Fibroblast of lung (primary cell): ENCODE measurements around the gene C12orf42.
"Not testable (repeated sequence)": the region's sequence is repeated elsewhere in the genome, so short reads cannot be mapped to it uniquely, and the experiment has no call there.

Source experiments
- EZH2 ChIP-seq: IDR thresholded peaks from 2 replicates; pipeline ENCODE4 v1.5.1; 2012; ENCODE audit warnings: low read length, control low read depth, mild to moderate bottlenecking; ENCODE audit errors: missing control alignments
- TF ChIP-seq, protein P1 (sequence below), 2 donors: IDR thresholded peaks in 1 of 2; conservative IDR thresholded peaks in 1 of 2; 1 replicate in 1 of 2; 2 replicates in 1 of 2; pipeline ENCODE4 v1.5.1; 2011 to 2012; ENCODE audit warnings: low read length in 2 of 2, control low read depth in 1 of 2, inconsistent platforms in 1 of 2, low read depth in 1 of 2, mild to moderate bottlenecking in 1 of 2

GRCh38 chr12:103434165-103435105, 61.3 kb downstream of the C12orf42 start:
- TF ChIP-seq, protein P1, sequence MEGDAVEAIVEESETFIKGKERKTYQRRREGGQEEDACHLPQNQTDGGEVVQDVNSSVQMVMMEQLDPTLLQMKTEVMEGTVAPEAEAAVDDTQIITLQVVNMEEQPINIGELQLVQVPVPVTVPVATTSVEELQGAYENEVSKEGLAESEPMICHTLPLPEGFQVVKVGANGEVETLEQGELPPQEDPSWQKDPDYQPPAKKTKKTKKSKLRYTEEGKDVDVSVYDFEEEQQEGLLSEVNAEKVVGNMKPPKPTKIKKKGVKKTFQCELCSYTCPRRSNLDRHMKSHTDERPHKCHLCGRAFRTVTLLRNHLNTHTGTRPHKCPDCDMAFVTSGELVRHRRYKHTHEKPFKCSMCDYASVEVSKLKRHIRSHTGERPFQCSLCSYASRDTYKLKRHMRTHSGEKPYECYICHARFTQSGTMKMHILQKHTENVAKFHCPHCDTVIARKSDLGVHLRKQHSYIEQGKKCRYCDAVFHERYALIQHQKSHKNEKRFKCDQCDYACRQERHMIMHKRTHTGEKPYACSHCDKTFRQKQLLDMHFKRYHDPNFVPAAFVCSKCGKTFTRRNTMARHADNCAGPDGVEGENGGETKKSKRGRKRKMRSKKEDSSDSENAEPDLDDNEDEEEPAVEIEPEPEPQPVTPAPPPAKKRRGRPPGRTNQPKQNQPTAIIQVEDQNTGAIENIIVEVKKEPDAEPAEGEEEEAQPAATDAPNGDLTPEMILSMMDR (conservative IDR thresholded peaks at IDR 0.05 in 1 of 2, IDR thresholded peaks at IDR 0.05 in 1 of 2; ENCODE audit: low read depth in 1 of 2, low read length in 2 of 2), result not testable (repeated sequence)
- not testable (repeated sequence) for TF ChIP-seq EZH2
